ENCODE data around the gene SYPL1.

DNA sequence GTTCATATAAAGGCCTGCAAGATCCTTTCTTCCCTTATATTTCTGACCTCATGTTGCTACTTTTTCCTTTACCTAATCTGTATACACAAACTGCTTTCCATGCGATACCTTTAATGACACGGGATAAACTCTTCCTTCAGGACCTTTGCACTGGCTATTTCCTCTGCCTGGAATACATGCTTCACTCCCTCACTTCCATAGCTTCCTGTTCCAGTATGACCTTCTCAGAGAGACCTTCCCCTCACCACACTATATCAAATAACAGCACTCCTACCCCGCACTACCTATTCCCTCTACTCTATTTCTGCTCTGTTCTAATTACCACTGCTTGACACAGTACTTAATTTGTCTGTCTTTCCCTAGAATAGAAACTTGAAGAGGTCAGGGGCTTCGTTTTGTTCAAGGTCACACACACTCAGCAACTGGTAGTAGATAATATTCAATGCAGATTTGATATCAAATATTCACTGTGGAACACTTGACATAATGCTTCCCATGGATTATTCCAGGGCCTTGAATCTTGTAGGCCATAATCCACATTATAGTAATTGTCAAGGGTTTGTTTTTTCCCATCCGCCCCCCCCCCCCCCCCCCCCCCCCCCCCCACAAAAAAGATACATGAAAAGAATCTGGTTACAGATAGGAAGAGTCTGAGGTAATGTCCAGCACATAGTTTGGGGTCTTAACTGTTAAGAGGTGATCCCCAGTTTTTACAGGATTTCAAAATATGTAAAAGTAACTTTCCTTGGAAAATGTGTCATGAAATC lies 11.1 kb downstream of the SYPL1 start:
- TF ChIP-seq, protein P1, sequence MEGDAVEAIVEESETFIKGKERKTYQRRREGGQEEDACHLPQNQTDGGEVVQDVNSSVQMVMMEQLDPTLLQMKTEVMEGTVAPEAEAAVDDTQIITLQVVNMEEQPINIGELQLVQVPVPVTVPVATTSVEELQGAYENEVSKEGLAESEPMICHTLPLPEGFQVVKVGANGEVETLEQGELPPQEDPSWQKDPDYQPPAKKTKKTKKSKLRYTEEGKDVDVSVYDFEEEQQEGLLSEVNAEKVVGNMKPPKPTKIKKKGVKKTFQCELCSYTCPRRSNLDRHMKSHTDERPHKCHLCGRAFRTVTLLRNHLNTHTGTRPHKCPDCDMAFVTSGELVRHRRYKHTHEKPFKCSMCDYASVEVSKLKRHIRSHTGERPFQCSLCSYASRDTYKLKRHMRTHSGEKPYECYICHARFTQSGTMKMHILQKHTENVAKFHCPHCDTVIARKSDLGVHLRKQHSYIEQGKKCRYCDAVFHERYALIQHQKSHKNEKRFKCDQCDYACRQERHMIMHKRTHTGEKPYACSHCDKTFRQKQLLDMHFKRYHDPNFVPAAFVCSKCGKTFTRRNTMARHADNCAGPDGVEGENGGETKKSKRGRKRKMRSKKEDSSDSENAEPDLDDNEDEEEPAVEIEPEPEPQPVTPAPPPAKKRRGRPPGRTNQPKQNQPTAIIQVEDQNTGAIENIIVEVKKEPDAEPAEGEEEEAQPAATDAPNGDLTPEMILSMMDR (IDR thresholded peaks at IDR 0.05 in 8 of 11, conservative IDR thresholded peaks at IDR 0.05 in 3 of 11): no peak
- TF ChIP-seq POLR2A (IDR thresholded peaks at IDR 0.05) (no peak), POLR2AphosphoS5 (IDR thresholded peaks at IDR 0.05) (no peak)

All from spleen (tissue), 7 donors.